Aorta (tissue), 5 donors: ENCODE measurements around the gene AFP. TPM values are rescaled to one million over a fixed set of nuclear protein-coding genes. Genes with fewer than 3 reads are reported as not detected.

ENCODE experiments used
- ATAC-seq: fragments of 200-7000 bp; cut with Tn5 transposase; one replicate; pipeline ENCODE4 v1.9.1; 2022; ENCODE audit warnings: moderate library complexity; ENCODE audit not compliant: low FRiP score
- DNase-seq, 2 donors: peaks; one replicate each; pipeline ENCODE4 v3.0.0-alpha.2; 2020
- H3K27ac ChIP-seq, 2 donors: one replicate each; pipeline ENCODE4 v1.5.1; 2013; ENCODE audit warnings: low read length in 2 of 2, mild to moderate bottlenecking in 2 of 2, moderate library complexity in 2 of 2, control low read depth in 1 of 2, inconsistent platforms in 1 of 2, low read depth in 1 of 2
- H3K27me3 ChIP-seq, 2 donors: one replicate each; pipeline ENCODE4 v1.6.1; 2013; ENCODE audit warnings: control low read depth in 1 of 2, low read length in 1 of 2, mild to moderate bottlenecking in 1 of 2, moderate library complexity in 1 of 2; ENCODE audit not compliant: insufficient read depth in 2 of 2, control insufficient read depth in 1 of 2
- H3K36me3 ChIP-seq, 2 donors: one replicate each; pipeline ENCODE4 v1.6.1; 2013; ENCODE audit warnings: control low read depth in 1 of 2, low read length in 1 of 2, mild to moderate bottlenecking in 1 of 2; ENCODE audit not compliant: insufficient read depth in 2 of 2, control insufficient read depth in 1 of 2
- H3K4me1 ChIP-seq, 2 donors: one replicate each; pipeline ENCODE4 v1.6.1; 2013; ENCODE audit warnings: low read length in 2 of 2, control low read depth in 1 of 2, mild to moderate bottlenecking in 1 of 2, moderate library complexity in 1 of 2; ENCODE audit not compliant: insufficient read depth in 2 of 2, control insufficient read depth in 1 of 2
- H3K4me3 ChIP-seq, 2 donors: one replicate each; pipeline ENCODE4 v1.5.1; 2013; ENCODE audit warnings: low read length in 2 of 2, control low read depth in 1 of 2, mild to moderate bottlenecking in 1 of 2
- H3K9me3 ChIP-seq: one replicate; pipeline ENCODE4 v1.6.1; 2013; ENCODE audit warnings: mild to moderate bottlenecking, low read length; ENCODE audit not compliant: control insufficient read depth
- WGBS, 2 donors: extraction: QIAGEN DNeasy Blood & Tissue Kit; methylation state at CpG; one replicate each; pipeline ENCODE4 v1.1.7; 2013; 5-methylcytosine and 5-hydroxymethylcytosine counted together
- intact Hi-C, 2 donors: fragments of 100-400 bp; cut with DNase I; formaldehyde crosslinking; loops; one replicate each; pipeline versions ENCODE4 v1.14.2 to v1.15.0; 2022
- polyA plus RNA-seq, 2 donors: library from polyadenylated mRNA; stranded (reverse); fragments of 200-250 nt; gene quantifications; one replicate each; pipeline ENCODE4 v1.2.3, GENCODE V29; 2013
- total RNA-seq, 2 donors: library from RNA; stranded (reverse); fragmentation: NEBNext Ultra II Directional; extraction: Animal tissue kit (Norgen Biotek cat#: 25700); gene quantifications; one replicate each; pipeline ENCODE4 v1.2.1, GENCODE V29; 2021
- donor health status: healthy with polysubstance abuse.
- donor health status: Bipolar disorder and iron deficiency.
- donor health status: DM: no; HTN: no; CAD: no.
- donor health status: DM: no; HTN: no; CAD: no.
- donor health status: DM: yes; HTN: yes; CAD: no.

AFP gene
- total and polyA plus RNA-seq, 4 donors = 0.99 TPM; not detected in 3

GRCh38 chr4:73438582-73439215 lies 2.7 kb downstream of the AFP start:
- Histone ChIP-seq H3K4me1 (no peaks in the 10 kb centered on the region), H3K4me3 (no peak overlapping the region), H3K9me3 (no peaks in the 10 kb centered on the region), H3K36me3 (no peaks in the 10 kb centered on the region), H3K27ac (no peak overlapping the region), H3K27me3 (no peaks in the 10 kb centered on the region)
- intact Hi-C loops = no loop called here
- no peak for DNase-seq
- ATAC-seq = no peak
- WGBS, 2 donors = 62 to 66% methylated on average over 2 of the region's 2 CpGs

DNA sequence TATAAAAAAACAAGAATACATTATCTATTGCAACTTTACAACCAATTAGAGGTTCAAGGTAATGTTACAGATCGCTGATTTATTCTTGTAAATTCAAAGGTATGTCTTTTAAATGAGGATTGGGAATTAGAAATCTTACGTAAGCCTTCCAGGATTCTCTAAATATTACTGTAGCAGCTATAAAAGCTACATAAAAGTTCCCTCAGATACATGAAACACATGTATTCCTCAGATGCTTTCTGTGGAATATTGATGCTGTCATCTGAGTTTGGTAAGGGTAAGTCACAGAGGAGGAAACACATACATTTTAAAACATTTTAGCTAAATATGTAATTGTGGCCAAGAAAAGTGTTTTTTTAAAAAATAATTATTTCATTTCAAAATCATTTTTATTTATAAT lies 3.4 kb downstream of the AFP start:
- 78 to 82% methylated on average over 2 of the region's 2 CpGs for WGBS, 2 donors
- intact Hi-C loops = no loop called here

DNA sequence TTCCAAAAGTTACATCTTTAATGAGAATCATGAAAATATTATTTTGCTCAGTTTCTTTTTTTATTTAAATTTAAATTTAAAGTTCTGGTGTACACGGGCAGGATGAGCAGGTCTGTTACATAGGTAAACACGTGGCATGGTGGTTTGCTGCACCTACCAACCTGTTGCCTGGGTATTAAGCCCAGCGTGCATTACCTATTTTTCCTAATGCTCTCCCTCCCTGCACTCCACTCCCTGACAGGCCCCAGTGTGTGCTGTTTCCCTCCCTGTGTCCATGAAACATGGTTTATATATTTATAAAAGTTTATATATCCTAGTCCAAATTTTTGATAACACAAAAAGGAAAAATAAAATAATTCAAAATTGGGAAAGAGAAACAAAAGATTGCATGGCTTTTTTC lies 4.0 kb downstream of the AFP start:
- Histone ChIP-seq H3K4me3 (no peak overlapping the region), H3K27ac (no peak overlapping the region), H3K9me3 (no peaks in the 10 kb centered on the region), H3K27me3 (no peaks in the 10 kb centered on the region), H3K36me3 (no peaks in the 10 kb centered on the region), H3K4me1 (no peaks in the 10 kb centered on the region)
- intact Hi-C loops = no loop called here
- ATAC-seq = no peak
- DNase-seq = no peak
- 82 to 84% methylated on average over 3 of the region's 3 CpGs for WGBS, 2 donors

More for the DNA sequence above, 3.4 kb downstream of the AFP start:
- ATAC-seq (no peak), DNase-seq (no peak)
- Histone ChIP-seq H3K4me3 (no peak overlapping the region), H3K27me3 (no peaks in the 10 kb centered on the region), H3K36me3 (no peaks in the 10 kb centered on the region), H3K27ac (no peak overlapping the region), H3K9me3 (no peaks in the 10 kb centered on the region), H3K4me1 (no peaks in the 10 kb centered on the region)

DNA sequence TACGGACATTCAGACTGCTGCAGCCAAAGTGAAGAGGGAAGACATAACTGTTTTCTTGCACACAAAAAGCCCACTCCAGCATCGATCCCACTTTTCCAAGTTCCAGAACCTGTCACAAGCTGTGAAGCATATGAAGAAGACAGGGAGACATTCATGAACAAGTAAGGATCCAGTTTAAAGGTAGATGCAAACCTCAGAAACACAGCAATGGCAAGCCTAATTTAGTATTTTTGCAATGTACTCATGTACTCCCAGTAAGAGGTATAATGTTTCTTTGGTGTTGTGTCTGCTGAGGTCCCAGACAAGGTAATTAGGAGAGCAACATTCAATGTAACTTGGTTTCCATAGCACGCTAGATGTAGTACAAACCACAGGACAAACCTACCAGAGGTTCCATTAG lies 4.6 kb downstream of the AFP start:
- Histone ChIP-seq H3K27ac (no peak overlapping the region), H3K27me3 (no peaks in the 10 kb centered on the region), H3K4me3 (no peak overlapping the region), H3K9me3 (no peaks in the 10 kb centered on the region), H3K36me3 (no peaks in the 10 kb centered on the region), H3K4me1 (no peaks in the 10 kb centered on the region)
- WGBS, 2 donors = 92 to 93% methylated on average over 3 of the region's 3 CpGs
- intact Hi-C loops = no loop called here
- DNase-seq (no peak), ATAC-seq (no peak)

- Histone ChIP-seq H3K4me1 (no peaks in the 10 kb centered on the region), H3K4me3 (no peak overlapping the region), H3K9me3 (no peaks in the 10 kb centered on the region), H3K27ac (no peak overlapping the region), H3K36me3 (no peaks in the 10 kb centered on the region), H3K27me3 (no peaks in the 10 kb centered on the region)
- ATAC-seq (no peak), DNase-seq (no peak)
- 41 to 45% methylated on average over 5 of the region's 5 CpGs for WGBS, 2 donors
- intact Hi-C loops = no loop called here
Measured at GRCh38 chr4:73442275-73442674, 6.3 kb downstream of the AFP start.

- Histone ChIP-seq H3K27ac (no peak overlapping the region), H3K9me3 (no peaks in the 10 kb centered on the region), H3K4me1 (no peaks in the 10 kb centered on the region), H3K27me3 (no peaks in the 10 kb centered on the region), H3K4me3 (no peak overlapping the region), H3K36me3 (no peaks in the 10 kb centered on the region)
- WGBS, 2 donors = 76 to 77% methylated on average over 3 of the region's 3 CpGs
- no peak for DNase-seq
- ATAC-seq = no peak
- intact Hi-C loops = no loop called here
Measured at GRCh38 chr4:73443224-73443623, 7.2 kb downstream of the AFP start.

GRCh38 chr4:73445383-73446335 lies 9.6 kb downstream of the AFP start:
- WGBS, 2 donors = 68 to 69% methylated on average over 7 of the region's 7 CpGs
- H3K27me3 ChIP-seq = no peaks in the 10 kb centered on the region

GRCh38 chr4:73446336-73446938 lies 10.4 kb downstream of the AFP start:
- Histone ChIP-seq H3K4me1 (no peaks in the 10 kb centered on the region), H3K27ac (no peak overlapping the region), H3K36me3 (no peaks in the 10 kb centered on the region), H3K4me3 (no peak overlapping the region), H3K27me3 (no peaks in the 10 kb centered on the region), H3K9me3 (no peaks in the 10 kb centered on the region)
- no peak for DNase-seq
- WGBS, 2 donors = 25 to 30% methylated on average over 4 of the region's 4 CpGs
- no peak for ATAC-seq
- intact Hi-C loops = no loop called here

More at GRCh38 chr4:73445383-73446335, 9.6 kb downstream of the AFP start:
- ATAC-seq = no peak
- no peak overlapping the region for H3K4me3 ChIP-seq
- no peak for DNase-seq
- H3K9me3 ChIP-seq = no peaks in the 10 kb centered on the region
- intact Hi-C loops = no loop called here
- no peaks in the 10 kb centered on the region for H3K4me1 ChIP-seq
- no peak overlapping the region for H3K27ac ChIP-seq
- H3K36me3 ChIP-seq = no peaks in the 10 kb centered on the region
